K562 (cell line): ENCODE results near the gene BAZ2A. TPM values are rescaled to one million over a fixed set of nuclear protein-coding genes. Genes with fewer than 3 reads are reported as not detected.

ENCODE experiments used
- DLX4 ChIP-seq: fragments of 250-450 bp; sonication (Bioruptor Pico); IDR thresholded peaks from 2 replicates; pipeline ENCODE4 v1.6.1; 2021; ENCODE audit warnings: mild to moderate bottlenecking
- HBP1 ChIP-seq: fragments of 450-650 bp; formaldehyde crosslinking; IDR thresholded peaks from 2 replicates; pipeline ENCODE4 v1.4.0; 2022; ENCODE audit warnings: missing genetic modification characterization
- LARP7 ChIP-seq: fragments of 450-650 bp; IDR thresholded peaks from 2 replicates; pipeline ENCODE4 v1.6.1; 2016
- MAX ChIP-seq: sonication (generic); formaldehyde crosslinking; IDR thresholded peaks from 2 replicates; pipeline ENCODE4 v1.9.0; 2022; ENCODE audit warnings: mild to moderate bottlenecking, missing genetic modification reagents
- PCBP2 ChIP-seq: fragments of 200-400 bp; formaldehyde crosslinking; IDR thresholded peaks from 2 replicates; pipeline ENCODE4 v1.6.1; 2018; ENCODE audit warnings: low read length, low read depth, mild to moderate bottlenecking, moderate library complexity; ENCODE audit not compliant: poor library complexity, severe bottlenecking
- POLR2H ChIP-seq: IDR thresholded peaks from 2 replicates; pipeline ENCODE4 v1.6.1; 2016; ENCODE audit warnings: missing genetic modification characterization, low read depth, mild to moderate bottlenecking, control low read depth, missing compliant biosample characterization, moderate library complexity
- RFX7 ChIP-seq: fragments of 250-450 bp; sonication (Bioruptor Pico); IDR thresholded peaks from 2 replicates; pipeline ENCODE4 v1.5.1; 2021; ENCODE audit warnings: mild to moderate bottlenecking
- SMARCB1 ChIP-seq: IDR thresholded peaks from 2 replicates; pipeline ENCODE4 v1.6.1; 2011; ENCODE audit warnings: improper control_type of control experiment, low read depth; ENCODE audit not compliant: insufficient read length
- SREBF2 ChIP-seq: sonication (generic); formaldehyde crosslinking; IDR thresholded peaks from 2 replicates; pipeline ENCODE4 v1.4.0; 2020; ENCODE audit warnings: mild to moderate bottlenecking, missing genetic modification reagents
- TFAP4 ChIP-seq: sonication (generic); formaldehyde crosslinking; IDR thresholded peaks from 2 replicates; pipeline ENCODE4 v1.8.0; 2022; ENCODE audit warnings: missing genetic modification reagents, mild to moderate bottlenecking, moderate library complexity, borderline replicate concordance
- TOE1 ChIP-seq, 2 experiments: fragments of 450-650 bp in 1 of 2; sonication (generic) in 1 of 2; formaldehyde crosslinking in 1 of 2; IDR thresholded peaks; 2 replicates each; pipeline versions ENCODE4 v1.7.1 to v1.8.0; 2016 to 2022; ENCODE audit warnings: borderline replicate concordance in 2 of 2, mild to moderate bottlenecking in 2 of 2, antibody characterized with exemption in 1 of 2, inconsistent platforms in 1 of 2, low read depth in 1 of 2, missing genetic modification reagents in 1 of 2, moderate library complexity in 1 of 2
- ZBTB26 ChIP-seq: fragments of 450-650 bp; formaldehyde crosslinking; IDR thresholded peaks from 2 replicates; pipeline ENCODE4 v1.4.0; 2022; ENCODE audit warnings: missing genetic modification characterization
- ZNF217 ChIP-seq: sonication (generic); formaldehyde crosslinking; IDR thresholded peaks from 2 replicates; pipeline ENCODE4 v1.8.0; 2022; ENCODE audit warnings: mild to moderate bottlenecking, missing genetic modification reagents
- ZNF407 ChIP-seq: fragments of 450-650 bp; IDR thresholded peaks from 2 replicates; pipeline ENCODE4 v1.6.1; 2016; ENCODE audit warnings: low read depth
- ZNF75A ChIP-seq: fragments of 450-650 bp; formaldehyde crosslinking; IDR thresholded peaks from 2 replicates; pipeline ENCODE4 v1.4.0; 2020; ENCODE audit warnings: mild to moderate bottlenecking
- polyA plus RNA-seq, 8 experiments: library from polyadenylated mRNA; depleted of rRNA in 4 of 8; stranded (reverse) in 5 of 8; unstranded in 3 of 8; fragments of >200 nt; fragmentation: Nextera tagmentation in 2 of 8; fragmentation: Illumina TruSeq in 1 of 8; extraction: Ambion mirVana in 2 of 8; extraction: Trizol in 1 of 8; gene quantifications; 2 replicates each; pipeline versions ENCODE4 v1.2.1 to v1.2.3, GENCODE V29; 2011 to 2014; ENCODE audit warnings: inconsistent platforms in 1 of 8, missing spikeins in 1 of 8
- total RNA-seq, 7 experiments: library from RNA; depleted of rRNA in 6 of 7; stranded (reverse); fragments of >200 nt in 6 of 7; fragmentation: Illumina TruSeq in 2 of 7; extraction: Trizol in 2 of 7; gene quantifications; 2 replicates each; pipeline versions ENCODE4 v1.2.1 to v1.2.3, GENCODE V29; 2011 to 2021; ENCODE audit warnings: low replicate concordance in 1 of 7

Gene BAZ2A
- total and polyA plus RNA-seq, 9 of the 15 experiments (the other 6 are each of a cell fraction or from before 2014, with no cell fraction given) = 4.5 to 86.4 (median 26.2) TPM

GRCh38 chr12:56578983-56579546 lies 51.1 kb downstream of the BAZ2A start (continued):
- TF ChIP-seq ZNF407 = no peak
- TF ChIP-seq DLX4 = no peak
- TF ChIP-seq PCBP2 = no peak
- TF ChIP-seq SMARCB1 = no peak
- no peak for TF ChIP-seq ZNF75A
- TF ChIP-seq LARP7 = no peak
- TF ChIP-seq HBP1 (CRISPR knock-in tag) = no peak
- peak; percentile 44; the same call in 1 of the 2 replicates for TF ChIP-seq TOE1 (IDR thresholded peaks at IDR 0.05; ENCODE audit: borderline replicate concordance)
- no peak for TF ChIP-seq TOE1 (CRISPR knock-in tag; IDR thresholded peaks at IDR 0.05; ENCODE audit: borderline replicate concordance, low read depth)
- TF ChIP-seq POLR2H (tag) = no peak
- TF ChIP-seq MAX (CRISPR knock-in tag) = no peak
- TF ChIP-seq TFAP4 (CRISPR knock-in tag) = no peak
- TF ChIP-seq ZBTB26 (CRISPR knock-in tag) = no peak
- TF ChIP-seq RFX7 (CRISPR knock-in tag) = no peak
- no peak for TF ChIP-seq ZNF217
- no peak for TF ChIP-seq SREBF2 (CRISPR knock-in tag)
